Keratinocyte (primary cell): ENCODE results near the gene CFAP300. TPM values are rescaled to one million over a fixed set of nuclear protein-coding genes. Genes with fewer than 3 reads are reported as not detected.

ENCODE experiments used
- DNase-seq: peaks from one replicate; pipeline ENCODE4 v3.0.0-alpha.2; 2011; ENCODE audit warnings: low read depth, missing footprints, low spot score
- FAIRE-seq: peaks from 2 replicates; lab custom pipeline; 2011; peaks lifted over from hg19 to GRCh38; lab: Jason Lieb, UNC
- H2AFZ ChIP-seq: 2 replicates; pipeline ENCODE4 v1.6.0; 2012; ENCODE audit warnings: low read length, control low read depth, inconsistent platforms; ENCODE audit not compliant: control insufficient read depth
- H3K27ac ChIP-seq: 2 replicates; pipeline ENCODE4 v1.5.1; 2011; ENCODE audit warnings: low read length; ENCODE audit not compliant: control insufficient read depth, insufficient read depth
- H3K27me3 ChIP-seq: 3 replicates; pipeline ENCODE4 v1.6.0; 2011; ENCODE audit warnings: low read length; ENCODE audit not compliant: control insufficient read depth, insufficient read depth; ENCODE audit errors: extremely low read depth
- H3K36me3 ChIP-seq, 2 experiments: 2 replicates in 1 of 2; 3 replicates in 1 of 2; pipeline ENCODE4 v1.5.1; 2011; ENCODE audit warnings: low read length in 2 of 2, mild to moderate bottlenecking in 1 of 2; ENCODE audit not compliant: control insufficient read depth in 2 of 2, insufficient read depth in 2 of 2; ENCODE audit errors: extremely low read depth in 1 of 2
- H3K4me1 ChIP-seq: 3 replicates; pipeline ENCODE4 v1.5.1; 2011; ENCODE audit warnings: low read length; ENCODE audit not compliant: control insufficient read depth, insufficient read depth; ENCODE audit errors: extremely low read depth
- H3K4me2 ChIP-seq: 3 replicates; pipeline ENCODE4 v1.6.0; 2011; ENCODE audit warnings: low read depth, low read length; ENCODE audit not compliant: control insufficient read depth, insufficient read depth; ENCODE audit errors: extremely low read depth
- H3K4me3 ChIP-seq, 3 experiments: fragments of 200-600 bp in 1 of 3; sonication (generic) in 1 of 3; 2 replicates in 2 of 3; 3 replicates in 1 of 3; pipeline ENCODE4 v1.5.1; 2011 to 2016; ENCODE audit warnings: low read length in 3 of 3, mild to moderate bottlenecking in 3 of 3, control low read depth in 2 of 3, inconsistent platforms in 1 of 3, low read depth in 1 of 3, mixed read lengths in 1 of 3, mixed run types in 1 of 3, moderate library complexity in 1 of 3; ENCODE audit not compliant: control insufficient read depth in 2 of 3, insufficient read depth in 2 of 3; ENCODE audit errors: extremely low read depth in 1 of 3
- H3K79me2 ChIP-seq: 2 replicates; pipeline ENCODE4 v1.6.0; 2012; ENCODE audit warnings: low read length; ENCODE audit not compliant: control insufficient read depth, insufficient read depth
- H3K9ac ChIP-seq: 3 replicates; pipeline ENCODE4 v1.6.0; 2011; ENCODE audit warnings: low read length; ENCODE audit not compliant: control insufficient read depth, insufficient read depth; ENCODE audit errors: extremely low read depth
- H3K9me1 ChIP-seq: 3 replicates; pipeline ENCODE4 v1.6.0; 2011; ENCODE audit warnings: low read length; ENCODE audit not compliant: control insufficient read depth, insufficient read depth; ENCODE audit errors: extremely low read depth
- H3K9me3 ChIP-seq: 2 replicates; pipeline ENCODE4 v1.5.1; 2012; ENCODE audit warnings: low read depth, low read length; ENCODE audit not compliant: control insufficient read depth
- H4K20me1 ChIP-seq: 3 replicates; pipeline ENCODE4 v1.6.0; 2011; ENCODE audit warnings: low read length; ENCODE audit not compliant: control insufficient read depth, insufficient read depth; ENCODE audit errors: extremely low read depth
- CTCF ChIP-seq, 3 experiments: IDR thresholded peaks in 1 of 3; conservative IDR thresholded peaks in 1 of 3; optimal IDR thresholded peaks in 1 of 3; 2 replicates in 2 of 3; 3 replicates in 1 of 3; pipeline versions ENCODE3 to v1.5.1; 2011; ENCODE audit warnings: low read length in 3 of 3, mild to moderate bottlenecking in 3 of 3, moderate library complexity in 2 of 3, control low read depth in 1 of 3, inconsistent platforms in 1 of 3; ENCODE audit not compliant: insufficient read depth in 2 of 3; ENCODE audit errors: extremely low read depth in 1 of 3
- EZH2 ChIP-seq: IDR thresholded peaks from one replicate; pipeline ENCODE4 v1.6.1; 2012; ENCODE audit warnings: inconsistent platforms, mild to moderate bottlenecking, low read length, moderate library complexity
- dilution Hi-C: fragments of 300-500 bp; cut with MboI; formaldehyde crosslinking; loops from one replicate; pipeline ENCODE4 v1.7.0; 2020; ENCODE audit warnings: low sequenced_read_pairs; ENCODE audit not compliant: extremely low pct_ligation_motif_present
- polyA plus RNA-seq, 5 experiments: library from polyadenylated mRNA; depleted of rRNA in 3 of 5; stranded (reverse) in 3 of 5; stranded (forward) in 1 of 5; unstranded in 1 of 5; fragments of >200 nt; gene quantifications; 1 replicate in 1 of 5; 2 replicates in 3 of 5; 3 replicates in 1 of 5; pipeline versions ENCODE4 v1.2.1 to v1.2.3, GENCODE V29; 2011 to 2012; ENCODE audit warnings: missing spikeins in 2 of 5, low read depth in 1 of 5, low replicate concordance in 1 of 5

Gene CFAP300
- polyA plus RNA-seq, 1 donor (not counting 4 experiments of a cell fraction or from before 2014, with no cell fraction given), result 2.6 TPM

GRCh38 chr11:102117472-102118113, 70.4 kb downstream of the CFAP300 start:
- Histone ChIP-seq H3K9me1 (no peaks in the 10 kb centered on the region), H3K4me1 (peaks cover 62% of the 10 kb centered on the region), H3K36me3 (peaks cover 4 to 15% of the 10 kb centered on the region in 2 experiments), H3K27me3 (no peaks in the 10 kb centered on the region), H3K4me3 (peak overlapping the region in 2 of 3 experiments; percentile 29 to 50), H2AFZ (no peak overlapping the region), H3K79me2 (peaks cover 99% of the 10 kb centered on the region), H3K9me3 (no peaks in the 10 kb centered on the region), H4K20me1 (peaks cover 9% of the 10 kb centered on the region), H3K27ac (peak overlapping the region; percentile 54), H3K9ac (no peak overlapping the region), H3K4me2 (peak overlapping the region; percentile 72)
- dilution Hi-C loops, result no loop called here
- FAIRE-seq, result no peak
- TF ChIP-seq EZH2, result no peak
- no peak for DNase-seq

- peaks cover 9% of the 10 kb centered on the region for H4K20me1 ChIP-seq
- H3K4me1 ChIP-seq, result peaks cover 56% of the 10 kb centered on the region
- dilution Hi-C loops, result no loop called here
- no peaks in the 10 kb centered on the region for H3K9me1 ChIP-seq
- no peak overlapping the region for H2AFZ ChIP-seq
- no peaks in the 10 kb centered on the region for H3K9me3 ChIP-seq
- H3K36me3 ChIP-seq, result peaks cover 4 to 15% of the 10 kb centered on the region in 2 experiments
- H3K9ac ChIP-seq, result no peak overlapping the region
- peak overlapping the region; percentile 67 for H3K27ac ChIP-seq
- no peak for TF ChIP-seq EZH2
- no peak for TF ChIP-seq CTCF (optimal IDR thresholded peaks at IDR 0.05 in 1 of 3, IDR thresholded peaks at IDR 0.05 in 1 of 3, conservative IDR thresholded peaks at IDR 0.05 in 1 of 3; ENCODE audit: extremely low read depth in 1 of 3, insufficient read depth in 2 of 3, low read length in 3 of 3)
- H3K79me2 ChIP-seq, result peaks cover 100% of the 10 kb centered on the region
- H3K4me2 ChIP-seq, result peak overlapping the region; percentile 58
- FAIRE-seq, result peak; percentile 69
- H3K4me3 ChIP-seq, result peak overlapping the region in 1 of 3 experiments; percentile 21
- no peaks in the 10 kb centered on the region for H3K27me3 ChIP-seq
- DNase-seq, result no peak
Measured at GRCh38 chr11:102118937-102119336, 71.7 kb downstream of the CFAP300 start.
